Mucosa of gallbladder (tissue), 1 donor: ENCODE measurements around the gene TICAM2. TPM values are rescaled to one million over a fixed set of nuclear protein-coding genes. Genes with fewer than 3 reads are reported as not detected.

Experiments
- DNase-seq: peaks from one replicate; pipeline ENCODE4 v3.0.0-alpha.2; 2020; ENCODE audit warnings: low spot score
- total RNA-seq: library from RNA; stranded (reverse); gene quantifications from one replicate; pipeline ENCODE4 v1.2.1, GENCODE V29; 2021
- donor health status: DM: no; HTN: no; CAD: no.

The TICAM2 gene
- total RNA-seq, 1 donor from 2014 or later: 3.3 TPM

- DNase-seq: no peak
Observed at GRCh38 chr5:115568668-115569067, 33.6 kb downstream of the TICAM2 start.

- DNase-seq: no peak
Observed at GRCh38 chr5:115565233-115565632, 37.0 kb downstream of the TICAM2 start.

GRCh38 chr5:115561176-115561575 is 41.1 kb downstream of the TICAM2 start:
- DNase-seq: no peak

GRCh38 chr5:115559524-115559923 is 42.8 kb downstream of the TICAM2 start:
- no peak for DNase-seq

- no peak for DNase-seq
Observed at GRCh38 chr5:115558388-115558956, 43.8 kb downstream of the TICAM2 start.

- no peak for DNase-seq
Observed at GRCh38 chr5:115557667-115558387, 44.5 kb downstream of the TICAM2 start.

GRCh38 chr5:115556276-115556675 is 46.0 kb downstream of the TICAM2 start:
- no peak for DNase-seq

GRCh38 chr5:115555084-115555633 is 47.1 kb downstream of the TICAM2 start:
- DNase-seq: no peak

- no peak for DNase-seq
Observed at GRCh38 chr5:115553082-115553481, 49.2 kb downstream of the TICAM2 start.

GRCh38 chr5:115551415-115551814 is 50.9 kb downstream of the TICAM2 start:
- no peak for DNase-seq

GRCh38 chr5:115549154-115549553 is 53.1 kb downstream of the TICAM2 start:
- DNase-seq: no peak

GRCh38 chr5:115548683-115549082 is 53.6 kb downstream of the TICAM2 start:
- no peak for DNase-seq

- DNase-seq: no peak
Observed at GRCh38 chr5:115545351-115545882, 56.9 kb downstream of the TICAM2 start.

- DNase-seq: peak; percentile 97
Observed at GRCh38 chr5:115544436-115545350, 57.6 kb downstream of the TICAM2 start, which contains the start of gene FEM1C. Gene FEM1C, minus strand, starts transcription at chr5:115544775. Its CDS starts 1,282 bp downstream, at chr5:115543493.

GRCh38 chr5:115544043-115544435 is 58.2 kb downstream of the TICAM2 start:
- peak; percentile 40 for DNase-seq

GRCh38 chr5:115543365-115544042 is 58.8 kb downstream of the TICAM2 start:
- peak; percentile 12 for DNase-seq

GRCh38 chr5:115542651-115543364 is 59.5 kb downstream of the TICAM2 start:
- DNase-seq: no peak

- no peak for DNase-seq
Observed at GRCh38 chr5:115542086-115542485, 60.2 kb downstream of the TICAM2 start.

GRCh38 chr5:115541611-115542010 is 60.7 kb downstream of the TICAM2 start:
- DNase-seq: no peak

- DNase-seq: no peak
Observed at GRCh38 chr5:115535479-115536035, 66.7 kb downstream of the TICAM2 start.
